ENCODE data around the gene RAI1. TPM values are rescaled to one million over a fixed set of nuclear protein-coding genes. Genes with fewer than 3 reads are reported as not detected.

Gene RAI1
- total RNA-seq, 1 donor from 2014 or later: 40.1 TPM

GRCh38 chr17:17815062-17815406, 133.8 kb downstream of the RAI1 start:
- H3K4me3 Mint-ChIP-seq (ENCODE audit: unreplicated experiment): no peak overlapping the region

DNA sequence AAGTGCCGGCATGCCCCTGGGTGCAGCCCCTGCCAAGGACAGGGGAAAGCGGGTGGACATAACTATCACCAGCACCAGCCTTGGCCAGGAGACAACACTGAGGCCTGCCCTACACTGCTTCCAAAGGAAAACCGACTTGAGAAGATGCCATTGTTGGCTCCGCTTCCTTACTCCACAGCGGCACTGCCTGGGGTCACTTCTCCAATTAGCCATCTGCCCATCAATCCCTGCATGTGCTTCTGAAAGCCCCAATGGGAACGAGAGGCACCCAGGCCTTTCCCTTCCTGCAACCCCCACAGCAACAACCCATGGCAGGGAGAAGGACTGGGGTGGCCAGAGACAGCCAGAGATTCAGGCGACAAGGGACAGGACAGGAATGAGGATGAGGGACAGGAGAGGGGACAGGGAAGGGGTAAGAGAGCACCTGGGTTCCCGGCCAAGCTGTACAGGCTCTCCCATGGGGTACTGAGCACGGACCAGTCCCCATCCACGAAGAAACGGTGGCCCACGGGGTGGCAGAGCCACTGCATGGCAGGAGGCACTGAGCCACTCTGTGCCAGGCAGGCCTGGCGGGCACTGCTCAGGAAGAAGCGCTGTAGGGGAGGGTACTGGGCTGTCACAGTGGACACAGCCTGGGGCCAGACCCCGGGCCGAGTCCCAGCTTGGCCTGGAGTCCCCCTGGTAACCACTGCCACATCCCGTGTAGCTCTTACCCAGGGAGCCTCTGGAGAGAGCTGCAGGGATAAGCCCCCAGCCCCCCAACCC, 134.4 kb downstream of the RAI1 start:
- Mint-ChIP-seq H3K4me3 (ENCODE audit: unreplicated experiment) (no peak overlapping the region), H3K36me3 (ENCODE audit: unreplicated experiment) (peaks cover 11% of the 10 kb centered on the region), H3K27ac (ENCODE audit: unreplicated experiment) (peak overlapping the region; percentile 27), H3K27me3 (ENCODE audit: unreplicated experiment) (no peaks in the 10 kb centered on the region), H3K9me3 (ENCODE audit: unreplicated experiment) (no peaks in the 10 kb centered on the region), H3K4me1 (ENCODE audit: unreplicated experiment) (peaks cover 27% of the 10 kb centered on the region)
- TF ChIP-seq CTCF (IDR thresholded peaks at IDR 0.05): no peak
- no peak for DNase-seq (ENCODE audit: extremely low spot score, unreplicated experiment)

More at GRCh38 chr17:17815062-17815406, 133.8 kb downstream of the RAI1 start:
- no peaks in the 10 kb centered on the region for H3K9me3 Mint-ChIP-seq (ENCODE audit: unreplicated experiment)
- H3K4me1 Mint-ChIP-seq (ENCODE audit: unreplicated experiment): peaks cover 28% of the 10 kb centered on the region
- peaks cover 11% of the 10 kb centered on the region for H3K36me3 Mint-ChIP-seq (ENCODE audit: unreplicated experiment)
- H3K27me3 Mint-ChIP-seq (ENCODE audit: unreplicated experiment): no peaks in the 10 kb centered on the region
- H3K27ac Mint-ChIP-seq (ENCODE audit: unreplicated experiment): peak overlapping the region; percentile 27
- no peak for TF ChIP-seq CTCF (IDR thresholded peaks at IDR 0.05)
- no peak for DNase-seq (ENCODE audit: extremely low spot score, unreplicated experiment)

- Mint-ChIP-seq H3K9me3 (ENCODE audit: unreplicated experiment) (no peaks in the 10 kb centered on the region), H3K4me3 (ENCODE audit: unreplicated experiment) (no peak overlapping the region), H3K27ac (ENCODE audit: unreplicated experiment) (no peak overlapping the region), H3K36me3 (ENCODE audit: unreplicated experiment) (peaks cover 11% of the 10 kb centered on the region), H3K27me3 (ENCODE audit: unreplicated experiment) (no peaks in the 10 kb centered on the region), H3K4me1 (ENCODE audit: unreplicated experiment) (peaks cover 31% of the 10 kb centered on the region)
- no peak for DNase-seq (ENCODE audit: extremely low spot score, unreplicated experiment)
- no peak for TF ChIP-seq CTCF (IDR thresholded peaks at IDR 0.05)
These were observed 135.1 kb downstream of the RAI1 start for GRCh38 chr17:17816240-17816814.

GRCh38 chr17:17816831-17817551, 135.7 kb downstream of the RAI1 start:
- H3K36me3 Mint-ChIP-seq (ENCODE audit: unreplicated experiment): peaks cover 11% of the 10 kb centered on the region
- TF ChIP-seq CTCF (IDR thresholded peaks at IDR 0.05): peak; percentile 10

GRCh38 chr17:17817552-17817947, 136.3 kb downstream of the RAI1 start:
- Mint-ChIP-seq H3K4me1 (ENCODE audit: unreplicated experiment) (peaks cover 32% of the 10 kb centered on the region), H3K27ac (ENCODE audit: unreplicated experiment) (no peak overlapping the region), H3K27me3 (ENCODE audit: unreplicated experiment) (no peaks in the 10 kb centered on the region), H3K36me3 (ENCODE audit: unreplicated experiment) (peaks cover 11% of the 10 kb centered on the region), H3K4me3 (ENCODE audit: unreplicated experiment) (no peak overlapping the region), H3K9me3 (ENCODE audit: unreplicated experiment) (no peaks in the 10 kb centered on the region)
- TF ChIP-seq CTCF (IDR thresholded peaks at IDR 0.05): no peak
- no peak for DNase-seq (ENCODE audit: extremely low spot score, unreplicated experiment)

More at GRCh38 chr17:17816831-17817551, 135.7 kb downstream of the RAI1 start:
- Mint-ChIP-seq H3K9me3 (ENCODE audit: unreplicated experiment) (no peaks in the 10 kb centered on the region), H3K27ac (ENCODE audit: unreplicated experiment) (no peak overlapping the region), H3K4me1 (ENCODE audit: unreplicated experiment) (peaks cover 30% of the 10 kb centered on the region), H3K4me3 (ENCODE audit: unreplicated experiment) (no peak overlapping the region), H3K27me3 (ENCODE audit: unreplicated experiment) (no peaks in the 10 kb centered on the region)
- no peak for DNase-seq (ENCODE audit: extremely low spot score, unreplicated experiment)
